ENCODE data around the gene SCAND1. TPM values are rescaled to one million over a fixed set of nuclear protein-coding genes. Genes with fewer than 3 reads are reported as not detected.

SCAND1 gene
- total and polyA plus RNA-seq, 9 of the 15 experiments (the other 6 are each of a cell fraction or from before 2014, with no cell fraction given) = 0.08 to 94.0 (median 5.8) TPM

- TF ChIP-seq ZBTB49 (CRISPR knock-in tag; IDR thresholded peaks at IDR 0.05; ENCODE audit: borderline replicate concordance) = no peak
- no peak for TF ChIP-seq ERF (CRISPR knock-in tag; IDR thresholded peaks at IDR 0.05)
- TF ChIP-seq ZNF24 (IDR thresholded peaks at IDR 0.05) = peak; percentile 12; the same call in 1 of the 2 replicates
- no peak for TF ChIP-seq ZNF79 (CRISPR knock-in tag; IDR thresholded peaks at IDR 0.05; ENCODE audit: low read depth)
- peak; percentile 36; the same call in 1 of the 2 replicates for TF ChIP-seq ZBTB33 (CRISPR knock-in tag; IDR thresholded peaks at IDR 0.05)
- TF ChIP-seq CXXC5 (CRISPR knock-in tag; IDR thresholded peaks at IDR 0.05) = no peak
- TF ChIP-seq L3MBTL2 (IDR thresholded peaks at IDR 0.05) = no peak
- peak; percentile 91 to 96 (median 93) for TF ChIP-seq CTCF (IDR thresholded peaks at IDR 0.05 in 2 of 3, conservative IDR thresholded peaks at IDR 0.05 in 1 of 3; ENCODE audit: insufficient read depth in 2 of 3, low read depth in 1 of 3, low read length in 3 of 3)
- TF ChIP-seq PKNOX1 (IDR thresholded peaks at IDR 0.05) = peak; percentile 56; the same call in 1 of the 2 replicates
- TF ChIP-seq ZNF41 (CRISPR knock-in tag; conservative IDR thresholded peaks at IDR 0.05) = no peak
- TF ChIP-seq ZNF639 (CRISPR knock-in tag; conservative IDR thresholded peaks at IDR 0.05 in 1 of 2, IDR thresholded peaks at IDR 0.05 in 1 of 2) = no peak
- TF ChIP-seq GMEB1 (CRISPR knock-in tag; IDR thresholded peaks at IDR 0.05) = no peak
- no peak for TF ChIP-seq ZBTB8A (IDR thresholded peaks at IDR 0.05; ENCODE audit: partially characterized antibody)
- TF ChIP-seq NFIX (CRISPR knock-in tag; IDR thresholded peaks at IDR 0.05; ENCODE audit: low read depth) = no peak
- no peak for TF ChIP-seq STAT5B (CRISPR knock-in tag; IDR thresholded peaks at IDR 0.05)
- no peak for TF ChIP-seq PCBP1 (IDR thresholded peaks at IDR 0.05; ENCODE audit: low read depth, low read length, poor library complexity, severe bottlenecking)
- peak in 1 of 2 experiments; percentile 53; a peak in 2 of 4 replicates for TF ChIP-seq MAZ (CRISPR knock-in tag; conservative IDR thresholded peaks at IDR 0.05 in 1 of 2, IDR thresholded peaks at IDR 0.05 in 1 of 2)
These were observed 40.7 kb upstream of the SCAND1 start (continued) for GRCh38 chr20:35994994-35995453.

Measured in K562 (cell line).